ENCODE data around the gene ERCC5.

The ERCC5 gene

GRCh38 chr13:102845630-102846260 lies at the start of gene ERCC5:
Gene ERCC5, plus strand, starts transcription at chr13:102846032. Its CDS starts 235 bp downstream, at chr13:102846267.
- DNase-seq (ENCODE audit: low read depth in 1 of 2, low spot score in 1 of 2): peak; percentile 91 to 93

- DNase-seq (ENCODE audit: low read depth in 1 of 2, low spot score in 1 of 2): peak; percentile 30 to 41
These were observed 47.0 kb upstream of the ERCC5 start, which contains the start of the genes BIVM and POGLUT2 for GRCh38 chr13:102798581-102799425. Gene BIVM, plus strand, starts transcription at chr13:102799119. Its CDS starts 8,149 bp downstream, at chr13:102807268. Gene POGLUT2, minus strand, starts transcription at chr13:102798976. Its CDS starts 306 bp downstream, at chr13:102798670.

- no peak for DNase-seq (ENCODE audit: low read depth in 1 of 2, low spot score in 1 of 2)
These were observed 46.2 kb upstream of the ERCC5 start for GRCh38 chr13:102799426-102800144.

GRCh38 chr13:102800145-102801041 lies 45.4 kb upstream of the ERCC5 start:
- peak; percentile 56 to 70 for DNase-seq (ENCODE audit: low read depth in 1 of 2, low spot score in 1 of 2)

GRCh38 chr13:102805680-102806079 lies 40.2 kb upstream of the ERCC5 start:
- DNase-seq (ENCODE audit: low read depth in 1 of 2, low spot score in 1 of 2): no peak

GRCh38 chr13:102807699-102808098 lies 38.1 kb upstream of the ERCC5 start:
- no peak for DNase-seq (ENCODE audit: low read depth in 1 of 2, low spot score in 1 of 2)

- no peak for DNase-seq (ENCODE audit: low read depth in 1 of 2, low spot score in 1 of 2)
These were observed 33.1 kb upstream of the ERCC5 start for GRCh38 chr13:102812611-102813287.

- DNase-seq (ENCODE audit: low read depth in 1 of 2, low spot score in 1 of 2): no peak
These were observed 31.7 kb upstream of the ERCC5 start for GRCh38 chr13:102814025-102814607.

GRCh38 chr13:102814793-102815192 lies 31.0 kb upstream of the ERCC5 start:
- no peak for DNase-seq (ENCODE audit: low read depth in 1 of 2, low spot score in 1 of 2)

- DNase-seq (ENCODE audit: low read depth in 1 of 2, low spot score in 1 of 2): no peak
These were observed 30.0 kb upstream of the ERCC5 start for GRCh38 chr13:102815788-102816187.

GRCh38 chr13:102816708-102817107 lies 29.1 kb upstream of the ERCC5 start:
- DNase-seq (ENCODE audit: low read depth in 1 of 2, low spot score in 1 of 2): no peak

GRCh38 chr13:102817241-102817640 lies 28.6 kb upstream of the ERCC5 start:
- DNase-seq (ENCODE audit: low read depth in 1 of 2, low spot score in 1 of 2): no peak

- no peak for DNase-seq (ENCODE audit: low read depth in 1 of 2, low spot score in 1 of 2)
These were observed 27.9 kb upstream of the ERCC5 start for GRCh38 chr13:102817907-102818306.

GRCh38 chr13:102825400-102825799 lies 20.4 kb upstream of the ERCC5 start:
- no peak for DNase-seq (ENCODE audit: low read depth in 1 of 2, low spot score in 1 of 2)

- no peak for DNase-seq (ENCODE audit: low read depth in 1 of 2, low spot score in 1 of 2)
These were observed 19.7 kb upstream of the ERCC5 start for GRCh38 chr13:102825921-102826706.

GRCh38 chr13:102830646-102831045 lies 15.2 kb upstream of the ERCC5 start:
- no peak for DNase-seq (ENCODE audit: low read depth in 1 of 2, low spot score in 1 of 2)

- DNase-seq (ENCODE audit: low read depth in 1 of 2, low spot score in 1 of 2): no peak
These were observed 9.4 kb upstream of the ERCC5 start for GRCh38 chr13:102836471-102836870.

- DNase-seq (ENCODE audit: low read depth in 1 of 2, low spot score in 1 of 2): no peak
These were observed 7.6 kb upstream of the ERCC5 start for GRCh38 chr13:102838273-102838672.

GRCh38 chr13:102838982-102839381 lies 6.8 kb upstream of the ERCC5 start:
- DNase-seq (ENCODE audit: low read depth in 1 of 2, low spot score in 1 of 2): no peak
